Small intestine (tissue), 7 donors: ENCODE results near the gene ITIH3. TPM values are rescaled to one million over a fixed set of nuclear protein-coding genes. Genes with fewer than 3 reads are reported as not detected.
"Not testable (repeated sequence)": the region's sequence is repeated elsewhere in the genome, so short reads cannot be mapped to it uniquely, and the experiment has no call there.

Experiments
- DNase-seq, 2 donors: peaks; one replicate each; pipeline versions ENCODE4 v3.0.0 to v3.0.0-alpha.2; 2013
- FAIRE-seq: peaks from 2 replicates; lab custom pipeline; 2012; peaks lifted over from hg19 to GRCh38; lab: Jason Lieb, UNC
- H3K27ac ChIP-seq, 3 donors: one replicate each; pipeline ENCODE4 v1.5.1; 2013; ENCODE audit warnings: low read length in 2 of 3, mild to moderate bottlenecking in 2 of 3, control low read depth in 1 of 3, inconsistent platforms in 1 of 3, low read depth in 1 of 3, moderate library complexity in 1 of 3
- H3K27me3 ChIP-seq, 3 donors: one replicate each; pipeline ENCODE4 v1.6.1; 2013; ENCODE audit warnings: low read length in 3 of 3, inconsistent platforms in 1 of 3; ENCODE audit not compliant: control insufficient read depth in 3 of 3, insufficient read depth in 3 of 3
- H3K36me3 ChIP-seq, 3 donors: one replicate each; pipeline ENCODE4 v1.6.1; 2013; ENCODE audit warnings: low read length in 3 of 3, inconsistent platforms in 1 of 3, low read depth in 1 of 3, mild to moderate bottlenecking in 1 of 3, moderate library complexity in 1 of 3; ENCODE audit not compliant: control insufficient read depth in 3 of 3, insufficient read depth in 2 of 3
- H3K4me1 ChIP-seq, 3 donors: one replicate each; pipeline ENCODE4 v1.6.1; 2013; ENCODE audit warnings: low read length in 2 of 3, inconsistent platforms in 1 of 3, low read depth in 1 of 3, mild to moderate bottlenecking in 1 of 3, moderate library complexity in 1 of 3; ENCODE audit not compliant: control insufficient read depth in 3 of 3, insufficient read depth in 2 of 3
- H3K4me3 ChIP-seq, 3 donors: one replicate each; pipeline ENCODE4 v1.5.1; 2013; ENCODE audit warnings: low read length in 3 of 3, control low read depth in 1 of 3, inconsistent platforms in 1 of 3, low read depth in 1 of 3, mild to moderate bottlenecking in 1 of 3, moderate library complexity in 1 of 3
- H3K9me3 ChIP-seq, 2 donors: one replicate each; pipeline ENCODE4 v1.6.1; 2013; ENCODE audit warnings: low read depth in 1 of 2, low read length in 1 of 2; ENCODE audit not compliant: control insufficient read depth in 2 of 2, insufficient read depth in 1 of 2
- WGBS, 3 donors: extraction: QIAGEN DNeasy Blood & Tissue Kit; methylation state at CpG; one replicate each; pipeline ENCODE4 v1.1.7; 2013; 5-methylcytosine and 5-hydroxymethylcytosine counted together
- polyA plus RNA-seq, 4 donors: library from polyadenylated mRNA; stranded (reverse) in 3 of 4; unstranded in 1 of 4; fragments of 200-250 nt in 3 of 4; fragments of 120-200 nt in 1 of 4; gene quantifications; one replicate each; pipeline versions ENCODE4 v1.2.1 to v1.2.3, GENCODE V29; 2013
- donor health status: healthy with polysubstance abuse.
- donor health status: control.
- donor health status: control.
- donor health status: Bipolar disorder and iron deficiency.
- donor health status: healthy.

Gene ITIH3
- polyA plus RNA-seq, 4 donors: 1.8 to 6.7 TPM; not detected in 2

GRCh38 chr3:52771334-52771681, 23.3 kb upstream of the ITIH3 start:
- H3K36me3 ChIP-seq: peaks cover 0 to 12% (median 0%) of the 10 kb centered on the region in 3 donors
- H3K27me3 ChIP-seq: no peaks in the 10 kb centered on the region
- H3K4me1 ChIP-seq: peaks cover 2 to 23% (median 2%) of the 10 kb centered on the region in 3 donors
- FAIRE-seq: no peak
- H3K27ac ChIP-seq: peak overlapping the region; percentile 43 to 90 (median 70)
- no peak for DNase-seq
- no peaks in the 10 kb centered on the region for H3K9me3 ChIP-seq
- WGBS, 3 donors: 48 to 53% (median 50%) methylated on average over 5 of the region's 5 CpGs
- H3K4me3 ChIP-seq: peak overlapping the region; percentile 70 to 85 (median 78)

GRCh38 chr3:52771702-52772101, 22.9 kb upstream of the ITIH3 start:
- WGBS, 3 donors: 89 to 92% (median 90%) methylated on average over 10 of the region's 10 CpGs
- Histone ChIP-seq H3K27ac (peak overlapping the region in 1 of 3 donors; percentile 90), H3K36me3 (peaks cover 0 to 12% (median 0%) of the 10 kb centered on the region in 3 donors), H3K4me3 (no peak overlapping the region), H3K9me3 (no peaks in the 10 kb centered on the region), H3K4me1 (peaks cover 2 to 27% (median 2%) of the 10 kb centered on the region in 3 donors), H3K27me3 (no peaks in the 10 kb centered on the region)
- no peak for FAIRE-seq
- no peak for DNase-seq

- 93 to 95% (median 95%) methylated on average over 13 of the region's 13 CpGs for WGBS, 3 donors
- no peak overlapping the region for H3K4me3 ChIP-seq
- H3K27ac ChIP-seq: no peak overlapping the region
- no peak for DNase-seq
- no peak for FAIRE-seq
- H3K36me3 ChIP-seq: no peaks in the 10 kb centered on the region
- H3K9me3 ChIP-seq: no peaks in the 10 kb centered on the region
- H3K4me1 ChIP-seq: peaks cover 2 to 37% (median 2%) of the 10 kb centered on the region in 3 donors
- no peaks in the 10 kb centered on the region for H3K27me3 ChIP-seq
Observed at GRCh38 chr3:52773361-52774065, 21.1 kb upstream of the ITIH3 start.

GRCh38 chr3:52774066-52774713, 20.4 kb upstream of the ITIH3 start:
- 75 to 80% (median 79%) methylated on average over 8 of the region's 8 CpGs for WGBS, 3 donors
- Histone ChIP-seq H3K4me1 (peaks cover 2 to 37% (median 2%) of the 10 kb centered on the region in 3 donors), H3K9me3 (no peaks in the 10 kb centered on the region), H3K27me3 (no peaks in the 10 kb centered on the region), H3K4me3 (no peak overlapping the region), H3K27ac (no peak overlapping the region), H3K36me3 (no peaks in the 10 kb centered on the region)
- DNase-seq: no peak
- FAIRE-seq: no peak

GRCh38 chr3:52774901-52775864, 19.4 kb upstream of the ITIH3 start:
- Histone ChIP-seq H3K4me3 (no peak overlapping the region), H3K9me3 (no peaks in the 10 kb centered on the region), H3K36me3 (no peaks in the 10 kb centered on the region), H3K4me1 (peaks cover 0 to 34% (median 0%) of the 10 kb centered on the region in 3 donors), H3K27me3 (no peaks in the 10 kb centered on the region), H3K27ac (peak overlapping the region in 2 of 3 donors; percentile 26 to 79)
- DNase-seq: peak; percentile 40 to 67
- FAIRE-seq: no peak
- 33 to 49% (median 36%) methylated on average over 6 of the region's 6 CpGs for WGBS, 3 donors

- Histone ChIP-seq H3K4me1 (peaks cover 0 to 34% (median 0%) of the 10 kb centered on the region in 3 donors), H3K9me3 (no peaks in the 10 kb centered on the region), H3K4me3 (no peak overlapping the region), H3K27me3 (no peaks in the 10 kb centered on the region), H3K27ac (peak overlapping the region in 1 of 3 donors; percentile 79), H3K36me3 (no peaks in the 10 kb centered on the region)
- 61 to 65% (median 64%) methylated on average over 8 of the region's 8 CpGs for whole genome bisulfite sequencing, 3 donors
- no peak for FAIRE-seq
- peak in 1 of 2 donors; percentile 42 for DNase-seq
Observed at GRCh38 chr3:52775877-52776276, 18.7 kb upstream of the ITIH3 start.

GRCh38 chr3:52776486-52776885, 18.1 kb upstream of the ITIH3 start:
- not testable (repeated sequence) for H3K27me3 ChIP-seq, H3K4me3 ChIP-seq, DNase-seq, FAIRE-seq, H3K9me3 ChIP-seq, H3K36me3 ChIP-seq
- 70 to 78% (median 73%) methylated on average over 6 of the region's 6 CpGs for WGBS, 3 donors
- Histone ChIP-seq H3K4me1 (peaks cover 0 to 31% (median 0%) of the 10 kb centered on the region in 3 donors), H3K27ac (peak overlapping the region in 1 of 3 donors; percentile 79)
